HG03095 (cell line): ENCODE results near the gene KDM1B.
A peak's percentile ranks its signal among the peaks of the same experiment; 100 is the strongest.
"Not testable (repeated sequence)": the region's sequence is repeated elsewhere in the genome, so short reads cannot be mapped to it uniquely, and the experiment has no call there.

ENCODE experiments used
- ATAC-seq: cut with Tn5 transposase; IDR thresholded peaks from one replicate; pipeline ENCODE4 v1.9.1; 2021; ENCODE audit warnings: moderate library complexity; ENCODE audit not compliant: unreplicated experiment

KDM1B gene

DNA sequence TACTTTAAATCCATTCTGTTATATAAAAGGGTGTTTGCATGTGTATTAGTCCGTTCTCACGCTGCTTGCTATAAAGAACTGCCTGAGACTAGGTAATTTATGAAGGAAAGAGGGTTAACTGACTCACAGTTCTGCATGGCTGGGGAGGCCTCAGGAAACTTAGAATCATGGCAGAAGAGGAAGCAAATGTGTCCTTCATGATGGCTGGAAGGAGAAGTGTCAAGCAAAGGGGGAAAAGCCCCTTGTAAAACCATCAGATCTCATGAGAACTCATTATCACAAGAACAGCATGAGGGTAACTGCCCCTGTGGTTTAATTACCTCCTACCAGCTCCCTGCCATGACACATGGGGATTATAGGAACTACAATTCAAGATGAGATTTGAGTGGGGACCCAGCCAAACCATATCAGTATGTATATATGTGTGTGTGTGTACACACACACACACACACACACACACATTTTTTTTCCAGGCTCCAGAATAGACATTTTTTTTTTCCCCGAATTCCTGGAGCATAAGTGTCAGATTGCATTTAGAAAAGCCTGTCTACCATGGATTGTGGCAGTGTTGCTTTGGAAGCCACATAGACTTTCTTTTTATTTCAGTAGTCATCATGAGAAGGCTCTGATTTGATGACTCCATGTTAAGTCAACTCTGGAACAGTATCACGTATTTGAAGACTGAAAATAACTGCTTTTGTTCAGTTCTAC is 31.5 kb downstream of the KDM1B start:
- no peak for ATAC-seq

GRCh38 chr6:18187701-18188100 is 32.5 kb downstream of the KDM1B start:
- ATAC-seq = no peak

DNA sequence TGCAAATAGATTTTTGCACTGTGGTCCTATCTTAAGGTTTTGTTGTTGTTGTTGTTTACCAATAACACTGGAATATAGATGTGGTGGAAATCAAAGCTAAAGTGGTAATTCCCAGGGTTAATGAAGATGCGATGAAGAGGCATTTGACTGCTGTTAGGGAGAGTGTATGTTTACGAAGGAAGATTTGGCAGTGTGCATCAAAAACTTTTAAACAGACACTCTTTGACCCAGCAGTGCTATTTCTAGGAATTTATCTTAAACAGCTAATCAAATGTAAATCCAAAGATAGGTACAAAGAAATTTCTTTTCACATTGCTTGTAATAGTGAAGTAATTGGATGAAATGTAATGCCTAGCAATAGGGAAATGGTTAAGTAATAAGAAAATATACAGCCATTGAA is 34.0 kb downstream of the KDM1B start:
- ATAC-seq = no peak

- no peak for ATAC-seq
Observed at GRCh38 chr6:18192026-18192425, 36.8 kb downstream of the KDM1B start.

- ATAC-seq = no peak
Observed at GRCh38 chr6:18203786-18204185, 48.6 kb downstream of the KDM1B start.

DNA sequence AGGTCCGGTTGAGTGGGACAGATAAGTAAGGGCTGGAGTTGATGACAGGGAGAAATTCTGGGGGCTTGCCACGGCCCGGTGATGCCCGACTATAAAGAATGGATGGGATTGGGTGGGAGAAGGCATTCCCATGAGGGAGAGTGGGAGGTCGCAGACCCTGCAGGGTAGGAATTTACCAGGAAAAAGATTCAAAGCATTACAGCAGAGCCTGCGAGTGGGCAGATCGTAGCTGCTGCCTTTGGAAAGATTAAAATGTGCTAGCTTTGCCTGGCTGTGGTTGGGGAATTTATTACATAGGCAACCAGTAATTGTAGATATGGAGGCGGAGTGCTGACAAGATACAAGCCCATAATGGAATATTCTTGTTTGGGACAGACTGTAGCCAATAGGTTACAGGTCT is 49.5 kb downstream of the KDM1B start:
- ATAC-seq = no peak

DNA sequence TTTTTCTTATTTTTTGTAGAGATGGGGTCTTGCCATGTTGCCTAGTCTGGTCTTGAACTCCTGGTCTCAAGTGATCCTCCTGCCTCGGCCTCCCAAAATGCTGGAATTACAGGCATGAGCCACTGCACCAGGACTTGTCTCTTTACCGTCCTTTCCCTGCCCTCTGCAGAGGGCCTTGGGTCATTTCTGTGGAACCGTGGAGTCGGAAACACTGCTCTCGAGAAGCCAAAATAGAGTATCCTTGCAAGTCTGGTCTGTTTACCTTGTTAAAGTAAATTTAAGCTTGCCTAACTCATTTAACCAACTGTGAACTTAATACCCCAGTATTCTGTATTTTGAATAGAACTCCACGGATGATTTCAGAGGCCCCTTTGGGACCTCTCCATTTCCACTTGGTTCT is 51.4 kb downstream of the KDM1B start:
- no peak for ATAC-seq

- ATAC-seq = no peak
Observed at GRCh38 chr6:18207438-18207837, 52.2 kb downstream of the KDM1B start.

- ATAC-seq = no peak
Observed at GRCh38 chr6:18207949-18208348, 52.7 kb downstream of the KDM1B start.

DNA sequence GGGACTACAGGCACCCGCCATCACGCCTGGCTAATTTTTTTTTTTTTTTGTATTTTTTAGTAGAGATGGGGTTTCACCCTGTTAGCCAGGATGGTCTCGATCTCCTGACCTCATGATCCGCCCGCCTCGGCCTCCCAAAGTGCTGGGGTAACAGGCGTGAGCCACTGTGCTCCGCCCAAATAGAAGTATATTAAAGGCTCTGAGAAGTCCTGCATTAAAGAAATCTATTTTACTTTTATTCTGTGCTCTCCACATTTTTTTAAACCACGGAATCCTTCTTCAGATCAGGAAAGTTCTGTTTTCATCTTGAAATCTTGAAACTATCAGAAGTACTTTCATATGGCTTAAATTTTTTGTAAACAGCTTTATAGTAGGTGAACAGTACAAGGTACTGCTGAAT is 53.6 kb downstream of the KDM1B start:
- not testable (repeated sequence) for ATAC-seq

DNA sequence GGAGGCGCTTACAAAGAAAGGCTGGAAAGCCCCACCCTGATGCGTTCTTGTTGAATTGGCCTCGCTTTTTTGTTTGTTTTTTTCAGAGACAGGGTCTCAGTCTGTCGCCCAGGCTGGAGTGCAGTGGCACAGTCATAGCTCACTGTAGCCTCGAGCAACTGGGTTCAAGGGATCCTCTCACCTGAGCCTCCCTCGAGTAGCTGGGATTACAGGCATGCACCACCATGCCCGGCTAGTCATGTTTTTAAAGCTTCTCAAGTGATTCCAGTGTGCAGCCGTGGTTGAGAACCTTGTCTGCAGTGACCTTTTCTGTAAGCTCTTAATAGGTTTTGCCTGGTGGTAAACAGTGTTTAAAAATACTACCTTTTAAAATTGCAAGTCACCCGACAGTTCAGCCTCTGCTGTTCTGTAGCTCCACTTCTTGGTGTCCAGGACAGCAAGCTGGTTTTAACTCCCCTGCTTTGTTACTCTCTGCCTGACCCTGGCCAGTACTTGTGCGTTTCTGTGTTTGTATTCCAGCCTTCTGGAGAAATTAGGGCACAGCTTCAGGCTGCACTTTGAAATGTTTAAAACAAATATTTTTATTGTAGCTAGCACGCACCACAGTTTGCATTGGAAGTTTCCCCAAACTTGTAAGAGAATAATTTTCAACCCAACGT is 54.4 kb downstream of the KDM1B start:
- no peak for ATAC-seq

- no peak for ATAC-seq
Observed at GRCh38 chr6:18210707-18211106, 55.5 kb downstream of the KDM1B start.

DNA sequence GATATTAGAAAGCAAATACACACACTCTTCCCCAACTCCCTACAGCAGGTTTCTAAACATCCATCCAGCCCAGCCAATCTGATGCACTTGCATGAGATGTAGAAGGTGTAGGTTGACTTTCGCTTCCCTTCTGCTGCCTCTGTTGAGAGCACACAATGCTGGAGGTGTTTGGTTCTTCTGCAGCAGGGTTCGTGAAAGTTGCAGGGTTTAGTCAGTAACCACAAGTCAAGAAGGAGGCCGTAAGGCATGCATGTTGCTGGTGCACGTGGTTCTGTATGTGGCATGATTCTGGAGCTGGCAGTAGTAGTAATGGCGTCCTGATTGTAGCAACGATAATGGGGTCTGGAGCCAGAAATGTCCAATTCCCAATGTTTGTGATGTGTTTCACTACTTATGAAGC is 56.1 kb downstream of the KDM1B start:
- ATAC-seq = peak; percentile 93

DNA sequence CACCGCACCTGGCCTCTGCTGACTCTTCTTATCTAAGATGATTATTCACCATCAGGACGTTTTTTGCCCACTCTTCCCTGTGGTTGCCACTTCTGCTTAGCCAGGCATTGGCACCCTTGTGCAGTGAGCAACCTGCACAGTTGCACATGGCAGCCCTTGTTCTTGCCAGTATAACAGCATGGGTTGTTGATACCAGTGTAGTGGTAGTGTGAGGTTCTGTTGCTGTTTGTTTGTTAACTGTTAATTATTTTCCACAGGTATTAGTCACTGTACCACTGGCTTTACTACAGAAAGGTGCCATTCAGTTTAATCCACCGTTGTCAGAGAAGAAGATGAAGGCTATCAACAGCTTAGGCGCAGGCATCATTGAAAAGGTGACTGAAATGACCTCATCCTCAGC is 57.0 kb downstream of the KDM1B start:
- no peak for ATAC-seq

- no peak for ATAC-seq
Observed at GRCh38 chr6:18213439-18213838, 58.2 kb downstream of the KDM1B start.

GRCh38 chr6:18214003-18214402 is 58.8 kb downstream of the KDM1B start:
- no peak for ATAC-seq

DNA sequence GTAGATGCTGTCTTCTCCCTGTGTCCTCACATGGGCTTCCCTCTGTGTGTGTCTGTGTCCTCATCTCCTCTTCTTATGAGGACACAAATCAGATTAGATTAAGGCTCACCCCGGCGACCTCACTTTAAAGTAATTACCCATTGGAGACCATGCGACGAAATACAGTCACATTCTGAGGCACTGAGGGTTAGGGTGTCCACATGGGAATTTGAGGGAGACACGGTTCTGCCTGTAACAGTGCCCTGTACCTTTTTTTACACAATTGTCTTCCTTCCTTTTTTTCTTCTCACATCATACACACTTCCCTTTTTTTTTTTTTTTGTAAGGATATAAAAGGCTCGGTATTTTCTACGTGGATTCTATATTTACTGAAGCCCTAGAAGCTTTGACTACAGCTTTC is 60.2 kb downstream of the KDM1B start:
- no peak for ATAC-seq

DNA sequence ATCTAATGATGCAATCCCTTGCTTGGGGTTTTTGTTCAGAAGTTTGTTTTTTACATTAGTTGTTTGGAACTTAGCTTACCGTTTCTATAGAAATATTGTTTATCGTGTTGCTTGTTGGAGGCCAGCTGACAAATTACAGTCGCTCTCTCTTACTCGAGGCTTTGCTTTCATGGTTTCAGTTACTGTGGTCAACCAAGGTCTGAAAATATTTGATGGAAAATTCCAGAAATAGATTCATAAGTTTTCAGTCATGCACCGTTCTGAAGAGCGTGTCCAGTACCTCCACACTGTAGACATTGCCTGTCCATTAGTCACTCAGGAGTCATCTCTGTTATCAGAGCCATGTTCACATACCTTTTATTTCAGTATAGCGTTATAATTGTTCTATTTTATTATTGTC is 61.2 kb downstream of the KDM1B start:
- no peak for ATAC-seq

- no peak for ATAC-seq
Observed at GRCh38 chr6:18218233-18218632, 63.0 kb downstream of the KDM1B start.

DNA sequence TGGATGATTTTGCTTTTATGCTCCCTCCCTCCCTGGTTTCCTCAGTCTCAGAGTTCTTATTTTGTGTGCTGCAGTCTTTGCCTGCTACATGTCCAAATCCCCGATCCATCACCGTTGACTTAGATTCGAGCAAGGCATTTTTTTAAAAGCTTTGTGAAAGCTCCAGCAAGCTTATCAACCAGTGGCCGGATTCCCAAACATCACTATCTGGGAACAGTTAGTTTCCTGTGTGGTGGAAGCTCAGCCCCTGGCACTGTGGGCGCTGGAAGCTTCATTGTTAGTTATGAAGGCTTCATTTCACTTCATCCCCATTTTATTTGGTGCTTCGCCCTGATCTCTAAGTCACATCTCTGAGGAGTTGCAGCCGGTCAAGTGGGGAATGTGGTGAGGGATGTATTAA is 64.4 kb downstream of the KDM1B start:
- no peak for ATAC-seq

- no peak for ATAC-seq
Observed at GRCh38 chr6:18221288-18221615, 66.0 kb downstream of the KDM1B start.

- ATAC-seq = not testable (repeated sequence)
Observed at GRCh38 chr6:18226451-18227105, 71.4 kb downstream of the KDM1B start.
